GM12864 (cell line): ENCODE measurements around the gene KIAA0586.
A peak's percentile ranks its signal among the peaks of the same experiment; 100 is the strongest.

Experiments
- DNase-seq: peaks from one replicate; pipeline ENCODE4 v3.0.0-alpha.2; 2011; ENCODE audit warnings: low read depth
- H3K4me3 ChIP-seq: 2 replicates; pipeline ENCODE4 v1.5.1; 2011; ENCODE audit warnings: mild to moderate bottlenecking, low read depth, low read length, control low read depth
- CTCF ChIP-seq: IDR thresholded peaks from 2 replicates; pipeline ENCODE4 v1.5.1; 2011; ENCODE audit warnings: low read depth, mild to moderate bottlenecking, moderate library complexity, low read length, control low read depth, inconsistent platforms; ENCODE audit errors: missing control alignments

The KIAA0586 gene

DNA sequence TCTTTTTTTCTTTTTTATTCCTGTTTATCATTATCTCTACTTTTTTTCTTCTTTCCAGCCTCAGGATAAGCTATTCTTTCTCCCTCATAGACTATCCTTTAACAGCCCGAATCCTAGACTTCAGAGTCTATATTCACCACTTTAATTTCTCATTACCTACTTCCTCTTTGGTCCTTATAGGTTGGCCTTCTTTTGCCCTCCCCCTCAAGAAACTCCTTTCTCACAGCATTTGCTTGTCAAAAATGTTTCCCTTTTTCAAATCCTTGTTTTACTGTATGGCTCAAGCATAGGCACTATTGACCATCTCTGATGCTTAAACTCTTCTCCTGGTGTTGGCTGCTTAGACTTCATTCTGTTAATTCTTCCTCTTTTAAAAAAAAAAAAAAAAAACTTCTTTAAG, 52.5 kb downstream of the KIAA0586 start:
- TF ChIP-seq CTCF, result no peak
- no peak overlapping the region for H3K4me3 ChIP-seq
- no peak for DNase-seq

GRCh38 chr14:58484176-58484575, 56.7 kb downstream of the KIAA0586 start:
- TF ChIP-seq CTCF, result no peak
- no peak for DNase-seq
- H3K4me3 ChIP-seq, result no peak overlapping the region

DNA sequence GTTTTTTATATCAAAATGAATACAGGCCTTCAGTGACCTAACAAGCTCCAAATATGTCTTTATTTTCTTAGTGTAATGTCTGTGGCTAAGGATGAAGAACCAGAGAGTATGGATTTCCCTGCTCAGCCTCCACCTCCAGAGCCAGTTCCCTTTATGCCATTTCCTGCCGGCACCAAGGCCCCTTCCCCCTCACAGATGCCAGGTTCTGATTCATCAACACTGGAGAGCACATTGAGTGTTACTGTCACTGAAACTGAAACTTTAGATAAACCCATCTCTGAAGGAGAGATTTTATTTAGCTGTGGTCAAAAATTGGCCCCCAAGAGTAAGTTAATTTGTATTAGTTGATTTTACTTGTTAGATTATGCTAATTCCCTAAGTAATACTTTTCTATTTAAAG, 61.0 kb downstream of the KIAA0586 start:
- no peak overlapping the region for H3K4me3 ChIP-seq
- no peak for DNase-seq
- no peak for TF ChIP-seq CTCF

- no peak overlapping the region for H3K4me3 ChIP-seq
- no peak for TF ChIP-seq CTCF
- no peak for DNase-seq
These were observed 64.1 kb downstream of the KIAA0586 start for GRCh38 chr14:58491593-58491992.

GRCh38 chr14:58492044-58492443, 64.5 kb downstream of the KIAA0586 start:
- H3K4me3 ChIP-seq, result no peak overlapping the region
- no peak for DNase-seq
- TF ChIP-seq CTCF, result no peak

DNA sequence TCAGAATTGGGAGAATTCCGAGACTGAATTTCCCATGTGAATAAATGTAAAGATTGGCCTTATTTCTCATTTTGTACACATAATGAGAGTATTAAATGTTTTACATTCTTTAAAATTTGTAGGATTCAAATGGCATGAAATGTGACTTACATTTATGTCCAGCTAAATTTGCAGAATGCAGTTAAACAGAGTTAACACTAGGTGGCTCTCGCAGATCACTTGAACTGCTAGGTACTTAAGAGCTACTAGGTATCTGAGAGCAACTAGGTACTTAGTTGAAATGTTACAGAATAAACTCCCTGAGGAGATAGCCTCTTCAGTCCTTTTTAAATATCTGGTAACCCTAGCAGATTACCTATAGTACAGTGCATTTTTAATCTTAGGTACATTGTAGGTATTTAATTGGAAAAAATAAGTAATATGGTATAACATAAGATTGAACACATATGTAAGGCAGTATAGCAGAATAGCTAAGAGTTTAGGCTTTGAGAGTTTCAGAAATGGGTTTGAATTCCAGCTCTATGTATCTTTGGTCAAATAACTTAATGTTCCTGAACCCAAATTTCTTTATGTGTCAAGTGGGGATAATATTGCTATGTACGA, 73.8 kb downstream of the KIAA0586 start:
- peak; percentile 69 for TF ChIP-seq CTCF
- peak; percentile 54 for DNase-seq

GRCh38 chr14:58513272-58513671, 85.8 kb downstream of the KIAA0586 start:
- DNase-seq, result no peak
- H3K4me3 ChIP-seq, result no peak overlapping the region
- no peak for TF ChIP-seq CTCF

More for the DNA sequence above, 73.8 kb downstream of the KIAA0586 start:
- no peak overlapping the region for H3K4me3 ChIP-seq
